GM18951 (cell line): ENCODE measurements around the gene TXNDC2.

ENCODE experiments used
- POLR2A ChIP-seq: IDR thresholded peaks from 4 replicates; pipeline ENCODE4 v1.6.1; 2011; ENCODE audit warnings: mild to moderate bottlenecking; ENCODE audit not compliant: insufficient read length, insufficient read depth; ENCODE audit errors: extremely low read depth
- in situ Hi-C: fragments of 300-500 bp; cut with MboI; formaldehyde crosslinking; loops from one replicate; pipeline ENCODE4 v1.12.0; 2022; ENCODE audit warnings: low sequenced_read_pairs, mixed read lengths, inconsistent platforms; ENCODE audit not compliant: unreplicated experiment

The TXNDC2 gene

GRCh38 chr18:9866627-9867026 lies 19.1 kb upstream of the TXNDC2 start:
- TF ChIP-seq POLR2A: no peak
- in situ Hi-C loops: no loop called here

DNA sequence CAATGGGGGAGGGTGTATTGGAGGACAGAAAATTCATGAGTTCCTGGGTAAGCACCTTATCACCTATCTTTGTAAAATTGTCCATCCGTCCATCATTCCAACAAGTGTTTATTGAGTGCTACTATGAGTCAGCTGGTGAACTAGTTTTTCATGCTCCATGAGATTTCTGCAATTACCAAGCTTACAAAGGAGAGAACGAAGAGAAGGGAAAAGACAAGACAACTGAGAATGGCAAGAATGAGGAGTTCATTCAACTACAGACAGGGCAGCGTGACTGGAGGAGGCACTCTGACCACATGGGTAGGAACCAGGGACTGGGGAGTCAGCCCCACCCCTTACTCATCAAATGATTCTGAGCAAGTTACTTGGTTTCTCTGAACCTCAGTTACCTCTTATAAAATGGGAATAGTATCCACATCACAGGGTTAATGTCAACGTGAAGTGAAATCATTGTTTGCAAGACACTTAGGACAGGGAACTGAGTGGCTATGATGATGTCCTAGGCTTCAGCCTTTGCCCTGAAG lies 18.6 kb upstream of the TXNDC2 start:
- in situ Hi-C loops: no loop called here
- TF ChIP-seq POLR2A: no peak

DNA sequence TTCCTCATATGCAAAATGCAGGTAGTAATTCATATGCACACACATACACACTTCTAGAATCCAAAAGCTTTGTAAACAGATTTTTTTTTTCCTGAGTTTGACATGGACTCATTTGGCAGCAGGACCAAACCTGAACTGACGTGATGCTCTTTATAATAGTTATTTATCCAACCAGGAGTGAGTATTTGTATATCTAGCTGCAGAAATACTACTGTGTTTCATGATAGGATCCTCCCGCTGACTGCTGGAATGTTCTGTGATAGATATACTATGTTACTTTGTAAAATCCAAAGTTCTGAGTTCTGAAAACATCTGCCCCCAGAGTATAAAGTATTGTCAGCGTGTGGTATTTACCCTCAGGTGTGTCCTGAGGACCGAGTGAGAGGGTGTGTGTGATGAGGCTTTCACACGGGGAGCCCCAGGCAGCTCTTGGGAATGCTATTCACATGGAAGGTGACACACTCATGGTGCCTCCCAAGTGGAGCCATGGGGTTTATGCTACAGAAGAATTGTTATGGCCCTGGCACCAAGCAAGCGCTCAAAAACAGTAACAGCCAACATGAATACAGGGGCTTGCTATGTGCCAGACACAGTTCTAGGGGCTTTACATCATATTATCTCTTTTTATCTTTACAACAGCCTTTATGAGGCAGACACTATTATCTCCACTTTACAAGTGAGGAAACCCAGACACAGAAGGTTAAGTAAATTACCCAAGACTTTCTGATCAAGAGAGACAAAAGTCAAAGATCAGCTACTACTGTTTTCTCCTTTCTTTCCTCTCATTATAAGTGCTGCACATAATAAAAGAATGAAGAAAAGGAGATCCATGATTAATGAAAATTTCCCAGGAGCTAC lies 16.7 kb upstream of the TXNDC2 start:
- in situ Hi-C loops: no loop called here
- no peak for TF ChIP-seq POLR2A

- in situ Hi-C loops: no loop called here
- TF ChIP-seq POLR2A: no peak
Observed at GRCh38 chr18:9869715-9870430, 15.9 kb upstream of the TXNDC2 start.

GRCh38 chr18:9870431-9871008 lies 15.3 kb upstream of the TXNDC2 start:
- no peak for TF ChIP-seq POLR2A
- in situ Hi-C loops: no loop called here

- in situ Hi-C loops: no loop called here
- no peak for TF ChIP-seq POLR2A
Observed at GRCh38 chr18:9871244-9871746, 14.5 kb upstream of the TXNDC2 start.

DNA sequence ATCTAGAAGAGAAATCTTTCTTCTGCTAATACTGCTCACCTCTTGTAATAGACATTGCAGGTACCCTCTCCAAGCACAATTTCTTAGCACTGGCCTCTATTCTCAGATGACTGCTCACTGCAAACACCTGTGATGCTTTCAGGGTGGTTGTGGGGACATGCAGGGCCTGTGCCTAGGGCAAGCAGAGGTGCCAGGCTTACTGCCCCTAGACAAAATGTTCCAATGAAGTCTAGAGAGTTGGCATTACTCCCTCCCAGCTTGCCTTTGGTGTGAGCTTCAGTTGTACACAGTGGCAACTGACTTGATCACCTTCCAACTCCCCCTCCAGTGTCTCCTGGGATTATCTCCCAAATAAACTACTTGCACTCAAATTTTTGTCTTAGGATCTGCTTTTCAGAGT lies 12.9 kb upstream of the TXNDC2 start:
- no peak for TF ChIP-seq POLR2A
- in situ Hi-C loops: no loop called here

- TF ChIP-seq POLR2A: no peak
- in situ Hi-C loops: no loop called here
Observed at GRCh38 chr18:9874728-9875127, 11.0 kb upstream of the TXNDC2 start.

DNA sequence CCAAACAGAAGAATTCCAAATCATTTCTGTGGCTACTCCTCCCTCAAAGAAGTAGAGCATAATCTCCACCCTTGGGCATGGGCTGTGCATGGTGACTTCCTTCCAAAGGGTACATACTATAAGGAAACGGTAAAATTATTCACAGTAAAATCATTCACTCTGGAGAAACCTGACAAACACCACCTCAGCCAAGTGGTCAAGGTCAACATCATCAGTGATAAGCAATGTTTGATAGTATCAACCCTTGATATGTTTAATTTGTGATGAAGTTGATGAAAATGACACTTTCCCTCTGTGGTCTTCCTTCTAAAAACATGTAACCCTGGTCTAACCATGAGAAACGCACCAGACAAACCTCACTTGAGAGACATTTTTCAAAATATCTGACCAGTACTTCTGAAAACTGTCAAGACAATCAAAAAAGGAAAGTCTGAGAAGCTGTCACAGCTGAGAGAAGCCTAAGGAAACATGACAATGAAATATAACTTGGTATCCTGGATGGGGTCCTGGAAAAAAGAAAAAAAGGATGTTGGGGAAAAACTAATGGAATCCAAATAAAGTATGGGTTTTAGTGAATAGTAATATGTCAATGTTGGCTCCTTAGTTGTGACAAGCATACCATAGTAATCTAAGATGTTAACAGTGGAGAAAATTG lies 9.4 kb upstream of the TXNDC2 start:
- TF ChIP-seq POLR2A: no peak
- in situ Hi-C loops: no loop called here

DNA sequence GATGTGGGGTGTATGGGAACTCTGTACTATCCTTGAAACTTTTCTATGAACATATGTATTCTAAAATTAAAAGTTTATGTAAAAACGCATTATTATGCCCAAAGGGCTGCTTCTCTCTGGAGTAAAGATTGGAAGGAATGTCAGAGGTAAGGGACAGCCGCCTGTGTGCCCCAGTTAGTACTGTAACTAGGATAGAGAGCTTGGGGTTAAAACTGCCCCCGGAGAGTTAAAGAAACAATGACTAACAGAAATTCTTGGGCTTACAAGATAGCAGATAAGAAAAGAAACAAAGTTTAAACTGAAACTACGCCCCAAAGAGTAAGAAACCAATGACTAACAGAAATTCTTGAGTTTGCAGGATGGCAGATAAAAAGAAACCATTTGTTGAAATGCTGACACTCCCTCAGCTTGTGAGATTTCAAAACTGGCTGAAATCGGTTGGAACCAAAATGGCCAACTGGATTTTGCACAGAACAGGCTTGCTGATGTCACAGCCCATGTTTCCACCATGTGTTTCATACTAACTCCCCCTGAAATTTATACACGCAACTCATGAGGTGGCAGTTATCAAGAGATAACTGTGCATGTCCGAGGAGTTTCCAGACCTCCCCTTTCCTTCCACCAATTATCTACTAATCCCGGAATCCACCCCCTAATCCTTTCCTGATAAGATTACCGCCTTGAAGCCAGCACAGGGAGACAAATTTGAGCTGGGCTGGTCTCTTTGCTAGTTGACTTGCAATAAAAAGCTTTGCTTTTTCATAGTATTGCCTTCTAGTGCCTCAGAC lies 8.7 kb upstream of the TXNDC2 start:
- no peak for TF ChIP-seq POLR2A
- in situ Hi-C loops: no loop called here

GRCh38 chr18:9877655-9878014 lies 8.1 kb upstream of the TXNDC2 start:
- TF ChIP-seq POLR2A: no peak
- in situ Hi-C loops: no loop called here

- in situ Hi-C loops: no loop called here
Observed at GRCh38 chr18:9878095-9878494, 7.7 kb upstream of the TXNDC2 start.

More at GRCh38 chr18:9878095-9878494, 7.7 kb upstream of the TXNDC2 start:
- TF ChIP-seq POLR2A: no peak
